ENCODE results near the gene KIRREL1. TPM values are rescaled to one million over a fixed set of nuclear protein-coding genes. Genes with fewer than 3 reads are reported as not detected.

Gene KIRREL1
- polyA plus RNA-seq, 1 donor from 2014 or later = 12.9 TPM

- no peak overlapping the region for H3K4me2 ChIP-seq (ENCODE audit: low read length)
- TF ChIP-seq EZH2 (IDR thresholded peaks at IDR 0.05; ENCODE audit: borderline replicate concordance, insufficient read depth, low read length, poor library complexity, severe bottlenecking) = no peak
- peak; percentile 50 for TF ChIP-seq RAD21 (conservative IDR thresholded peaks at IDR 0.05)
- TF ChIP-seq SMC3 (conservative IDR thresholded peaks at IDR 0.05; ENCODE audit: poor library complexity) = peak; percentile 55
- TF ChIP-seq CTCF (IDR thresholded peaks at IDR 0.05; ENCODE audit: poor library complexity, severe bottlenecking) = peak; percentile 58
- no peaks in the 10 kb centered on the region for H3K79me2 ChIP-seq (replicated peaks; ENCODE audit: insufficient read depth, low read length)
These were observed 23.6 kb upstream of the KIRREL1 start for GRCh38 chr1:157969697-157970485.

GRCh38 chr1:157971769-157972168, 21.7 kb upstream of the KIRREL1 start:
- no peaks in the 10 kb centered on the region for H3K9me2 ChIP-seq (ENCODE audit: insufficient read depth, low read length)
- no peaks in the 10 kb centered on the region for H3K27me3 ChIP-seq (ENCODE audit: insufficient read depth, low read depth, low read length)
- TF ChIP-seq SMC3 (conservative IDR thresholded peaks at IDR 0.05; ENCODE audit: poor library complexity) (no peak), CTCF (IDR thresholded peaks at IDR 0.05; ENCODE audit: poor library complexity, severe bottlenecking) (no peak), EZH2 (IDR thresholded peaks at IDR 0.05; ENCODE audit: borderline replicate concordance, insufficient read depth, low read length, poor library complexity, severe bottlenecking) (no peak), TAF1 (IDR thresholded peaks at IDR 0.05; ENCODE audit: low read depth) (no peak), POLR2AphosphoS5 (IDR thresholded peaks at IDR 0.05) (no peak), REST (IDR thresholded peaks at IDR 0.05; ENCODE audit: borderline replicate concordance) (no peak), MXI1 (conservative IDR thresholded peaks at IDR 0.05; ENCODE audit: poor library complexity, severe bottlenecking) (no peak), EP300 (conservative IDR thresholded peaks at IDR 0.05; ENCODE audit: poor library complexity, severe bottlenecking) (no peak), RAD21 (conservative IDR thresholded peaks at IDR 0.05) (no peak)
- H4K20me1 ChIP-seq (ENCODE audit: insufficient read depth) = no peaks in the 10 kb centered on the region
- peaks cover 12% of the 10 kb centered on the region for H3K9me3 ChIP-seq (ENCODE audit: low read length)
- no peaks in the 10 kb centered on the region for H3K36me3 ChIP-seq (ENCODE audit: insufficient read depth, low read length)
- no peak overlapping the region for H2AFZ ChIP-seq (ENCODE audit: low read depth, low read length)
- no peak overlapping the region for H3K4me3 ChIP-seq (ENCODE audit: low read length)
- H3K79me2 ChIP-seq (replicated peaks; ENCODE audit: insufficient read depth, low read length) = no peaks in the 10 kb centered on the region
- no peaks in the 10 kb centered on the region for H3F3A ChIP-seq (ENCODE audit: insufficient read depth, low read length, poor library complexity, severe bottlenecking)
- no peak overlapping the region for H3K27ac ChIP-seq (ENCODE audit: low read length)
- no peak overlapping the region for H3K4me2 ChIP-seq (ENCODE audit: low read length)
- no peak overlapping the region for H3K9ac ChIP-seq (ENCODE audit: low read length)

More at GRCh38 chr1:157969697-157970485, 23.6 kb upstream of the KIRREL1 start:
- no peak overlapping the region for H2AFZ ChIP-seq (ENCODE audit: low read depth, low read length)
- H3K36me3 ChIP-seq (ENCODE audit: insufficient read depth, low read length) = no peaks in the 10 kb centered on the region
- no peaks in the 10 kb centered on the region for H4K20me1 ChIP-seq (ENCODE audit: insufficient read depth)
- H3K9ac ChIP-seq (ENCODE audit: low read length) = no peak overlapping the region
- H3K9me3 ChIP-seq (ENCODE audit: low read length) = peaks cover 12% of the 10 kb centered on the region
- no peaks in the 10 kb centered on the region for H3F3A ChIP-seq (ENCODE audit: insufficient read depth, low read length, poor library complexity, severe bottlenecking)
- H3K27me3 ChIP-seq (ENCODE audit: insufficient read depth, low read depth, low read length) = no peaks in the 10 kb centered on the region
- H3K27ac ChIP-seq (ENCODE audit: low read length) = no peak overlapping the region
- no peak overlapping the region for H3K4me3 ChIP-seq (ENCODE audit: low read length)
- no peaks in the 10 kb centered on the region for H3K9me2 ChIP-seq (ENCODE audit: insufficient read depth, low read length)

All from neural cell (in vitro differentiated cells).